ENCODE data around the gene SLC26A4.

The SLC26A4 gene

DNA sequence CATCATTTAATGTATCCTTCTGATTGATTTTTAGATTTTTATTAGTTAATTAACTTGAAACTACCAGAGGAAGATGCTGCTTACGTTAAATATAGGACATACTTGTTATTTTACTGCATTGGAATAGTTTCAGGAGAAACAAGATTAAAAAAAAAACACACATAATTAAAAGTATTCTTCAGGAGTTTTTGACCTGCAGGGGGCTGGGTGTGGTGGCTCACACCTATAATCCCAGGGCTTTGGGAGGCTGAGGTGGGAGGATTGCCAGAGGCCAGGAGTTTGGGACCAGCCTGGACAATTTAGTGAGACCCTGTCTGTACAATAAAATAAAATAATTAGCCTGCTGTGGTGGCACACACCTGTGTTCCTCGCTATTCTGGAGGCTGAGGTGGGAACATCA lies 94.0 kb downstream of the SLC26A4 start:
- no peak for DNase-seq

- DNase-seq: no peak
Measured at GRCh38 chr7:107758667-107759066, 98.0 kb downstream of the SLC26A4 start.

DNA sequence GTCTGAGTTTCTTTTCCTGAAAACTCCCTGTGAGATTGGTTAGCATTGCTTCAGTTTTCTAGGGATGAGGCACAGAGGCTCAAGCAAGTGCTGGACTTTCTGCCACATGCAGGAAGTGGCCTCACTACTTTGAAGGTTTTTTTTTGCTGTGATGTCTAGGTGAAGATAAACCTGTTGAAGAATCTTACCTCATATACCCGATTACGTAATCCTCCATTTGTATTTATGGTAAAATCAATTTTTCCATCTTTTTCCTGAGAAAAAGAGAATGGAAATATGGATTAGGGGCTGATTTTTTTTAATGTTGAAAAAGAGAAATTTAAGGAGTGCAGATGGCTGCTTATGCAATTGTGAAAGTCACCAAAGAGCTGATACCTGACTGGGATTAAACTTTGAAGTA lies 106.8 kb downstream of the SLC26A4 start:
- no peak for DNase-seq
